H1 (cell line): Measurements from ENCODE around the gene SECTM1. TPM values are rescaled to one million over a fixed set of nuclear protein-coding genes. Genes with fewer than 3 reads are reported as not detected.

Experiments
- ATF2 ChIP-seq: IDR thresholded peaks from 2 replicates; pipeline ENCODE4 v1.6.1; 2012; ENCODE audit warnings: low read length, inconsistent platforms
- CBX5 ChIP-seq: fragments of 300-800, 300-1000 bp; sonication (generic); IDR thresholded peaks from 2 replicates; pipeline ENCODE4 v1.7.1; 2016; ENCODE audit warnings: antibody characterized with exemption, low read length, low read depth
- CEBPB ChIP-seq: IDR thresholded peaks from 2 replicates; pipeline ENCODE4 v1.6.1; 2012; ENCODE audit warnings: low read depth, low read length
- FOSL1 ChIP-seq: IDR thresholded peaks from 2 replicates; pipeline ENCODE4 v1.6.1; 2011; ENCODE audit warnings: mild to moderate bottlenecking, low read depth, low read length, moderate library complexity; ENCODE audit not compliant: insufficient read depth
- KDM5A ChIP-seq: fragments of 200-600 bp; IDR thresholded peaks from 2 replicates; pipeline ENCODE4 v1.7.1; 2012; ENCODE audit warnings: mild to moderate bottlenecking, low read length, inconsistent platforms, mixed read lengths
- POU5F1 ChIP-seq: IDR thresholded peaks from 2 replicates; pipeline ENCODE4 v1.6.1; 2011; ENCODE audit warnings: low read depth, mild to moderate bottlenecking, low read length, moderate library complexity
- SUZ12 ChIP-seq: fragments of 200-600 bp; sonication (generic); IDR thresholded peaks from 2 replicates; pipeline ENCODE4 v1.6.1; 2012; ENCODE audit warnings: mild to moderate bottlenecking, inconsistent platforms, low read length, moderate library complexity, mixed read lengths
- TAF1 ChIP-seq: IDR thresholded peaks from 2 replicates; pipeline ENCODE4 v1.6.1; 2011; ENCODE audit warnings: mild to moderate bottlenecking, low read depth, low read length
- TEAD4 ChIP-seq: IDR thresholded peaks from 2 replicates; pipeline ENCODE4 v1.6.1; 2012; ENCODE audit warnings: low read depth, low read length, inconsistent platforms, mixed read lengths
- polyA plus RNA-seq, 7 experiments: library from polyadenylated mRNA; depleted of rRNA in 3 of 7; stranded (reverse) in 5 of 7; unstranded in 2 of 7; fragments of >200 nt in 5 of 7; fragments of 200-250 nt in 2 of 7; gene quantifications; 1 replicate in 5 of 7; 2 replicates in 1 of 7; 4 replicates in 1 of 7; pipeline versions ENCODE4 v1.2.1 to v1.2.3, GENCODE V29; 2011 to 2013; ENCODE audit warnings: missing spikeins in 2 of 7, mixed read lengths in 2 of 7
- total RNA-seq: library from RNA; stranded (reverse); fragmentation: NEBNext Ultra II Directional; extraction: Animal tissue kit (Norgen Biotek cat#: 25700); gene quantifications from 2 replicates; pipeline ENCODE4 v1.2.1, GENCODE V29; 2021
- TF ChIP-seq, protein P1 (sequence below): fragments of 300-600 bp; sonication (generic); IDR thresholded peaks from 2 replicates; pipeline ENCODE4 v1.7.1; 2012; ENCODE audit warnings: low read length, moderate library complexity, mild to moderate bottlenecking, inconsistent platforms; ENCODE audit not compliant: insufficient replicate concordance

The SECTM1 gene
- total and polyA plus RNA-seq, 2 of the 8 experiments (the other 6 are each of a cell fraction or from before 2014, with no cell fraction given): 0.20 to 0.65 TPM

DNA sequence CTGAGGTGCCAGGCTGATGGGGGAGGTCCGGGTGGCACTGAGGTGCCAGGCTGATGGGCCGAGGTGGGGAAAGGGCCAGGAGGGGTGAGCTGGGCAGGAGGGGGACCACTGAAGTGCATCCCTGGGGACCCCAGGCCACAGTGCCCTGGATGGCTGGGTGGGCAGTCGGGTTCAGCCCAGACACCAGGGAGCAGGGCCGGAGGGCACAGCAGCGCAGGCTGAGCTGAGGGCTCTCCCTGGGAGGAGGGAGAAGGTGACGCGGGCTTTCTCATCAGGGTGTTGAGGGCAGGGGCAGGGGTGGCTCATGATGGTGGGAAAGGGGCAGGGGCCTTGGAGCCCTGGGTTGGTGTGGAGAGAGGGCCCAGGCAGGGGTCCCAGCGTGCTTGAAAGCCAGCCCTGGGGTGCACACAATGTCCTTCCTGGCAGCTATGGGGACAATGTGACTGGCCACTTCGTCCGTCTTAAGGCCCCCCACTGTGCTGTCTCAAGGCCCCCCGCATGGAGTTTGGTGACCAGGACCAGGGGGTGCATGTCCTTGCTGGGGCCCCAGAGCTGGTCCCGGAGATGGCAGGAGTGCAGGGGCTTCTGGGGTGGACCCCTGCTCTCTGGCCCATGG is 32.2 kb downstream of the SECTM1 start (continued):
- TF ChIP-seq, protein P1, sequence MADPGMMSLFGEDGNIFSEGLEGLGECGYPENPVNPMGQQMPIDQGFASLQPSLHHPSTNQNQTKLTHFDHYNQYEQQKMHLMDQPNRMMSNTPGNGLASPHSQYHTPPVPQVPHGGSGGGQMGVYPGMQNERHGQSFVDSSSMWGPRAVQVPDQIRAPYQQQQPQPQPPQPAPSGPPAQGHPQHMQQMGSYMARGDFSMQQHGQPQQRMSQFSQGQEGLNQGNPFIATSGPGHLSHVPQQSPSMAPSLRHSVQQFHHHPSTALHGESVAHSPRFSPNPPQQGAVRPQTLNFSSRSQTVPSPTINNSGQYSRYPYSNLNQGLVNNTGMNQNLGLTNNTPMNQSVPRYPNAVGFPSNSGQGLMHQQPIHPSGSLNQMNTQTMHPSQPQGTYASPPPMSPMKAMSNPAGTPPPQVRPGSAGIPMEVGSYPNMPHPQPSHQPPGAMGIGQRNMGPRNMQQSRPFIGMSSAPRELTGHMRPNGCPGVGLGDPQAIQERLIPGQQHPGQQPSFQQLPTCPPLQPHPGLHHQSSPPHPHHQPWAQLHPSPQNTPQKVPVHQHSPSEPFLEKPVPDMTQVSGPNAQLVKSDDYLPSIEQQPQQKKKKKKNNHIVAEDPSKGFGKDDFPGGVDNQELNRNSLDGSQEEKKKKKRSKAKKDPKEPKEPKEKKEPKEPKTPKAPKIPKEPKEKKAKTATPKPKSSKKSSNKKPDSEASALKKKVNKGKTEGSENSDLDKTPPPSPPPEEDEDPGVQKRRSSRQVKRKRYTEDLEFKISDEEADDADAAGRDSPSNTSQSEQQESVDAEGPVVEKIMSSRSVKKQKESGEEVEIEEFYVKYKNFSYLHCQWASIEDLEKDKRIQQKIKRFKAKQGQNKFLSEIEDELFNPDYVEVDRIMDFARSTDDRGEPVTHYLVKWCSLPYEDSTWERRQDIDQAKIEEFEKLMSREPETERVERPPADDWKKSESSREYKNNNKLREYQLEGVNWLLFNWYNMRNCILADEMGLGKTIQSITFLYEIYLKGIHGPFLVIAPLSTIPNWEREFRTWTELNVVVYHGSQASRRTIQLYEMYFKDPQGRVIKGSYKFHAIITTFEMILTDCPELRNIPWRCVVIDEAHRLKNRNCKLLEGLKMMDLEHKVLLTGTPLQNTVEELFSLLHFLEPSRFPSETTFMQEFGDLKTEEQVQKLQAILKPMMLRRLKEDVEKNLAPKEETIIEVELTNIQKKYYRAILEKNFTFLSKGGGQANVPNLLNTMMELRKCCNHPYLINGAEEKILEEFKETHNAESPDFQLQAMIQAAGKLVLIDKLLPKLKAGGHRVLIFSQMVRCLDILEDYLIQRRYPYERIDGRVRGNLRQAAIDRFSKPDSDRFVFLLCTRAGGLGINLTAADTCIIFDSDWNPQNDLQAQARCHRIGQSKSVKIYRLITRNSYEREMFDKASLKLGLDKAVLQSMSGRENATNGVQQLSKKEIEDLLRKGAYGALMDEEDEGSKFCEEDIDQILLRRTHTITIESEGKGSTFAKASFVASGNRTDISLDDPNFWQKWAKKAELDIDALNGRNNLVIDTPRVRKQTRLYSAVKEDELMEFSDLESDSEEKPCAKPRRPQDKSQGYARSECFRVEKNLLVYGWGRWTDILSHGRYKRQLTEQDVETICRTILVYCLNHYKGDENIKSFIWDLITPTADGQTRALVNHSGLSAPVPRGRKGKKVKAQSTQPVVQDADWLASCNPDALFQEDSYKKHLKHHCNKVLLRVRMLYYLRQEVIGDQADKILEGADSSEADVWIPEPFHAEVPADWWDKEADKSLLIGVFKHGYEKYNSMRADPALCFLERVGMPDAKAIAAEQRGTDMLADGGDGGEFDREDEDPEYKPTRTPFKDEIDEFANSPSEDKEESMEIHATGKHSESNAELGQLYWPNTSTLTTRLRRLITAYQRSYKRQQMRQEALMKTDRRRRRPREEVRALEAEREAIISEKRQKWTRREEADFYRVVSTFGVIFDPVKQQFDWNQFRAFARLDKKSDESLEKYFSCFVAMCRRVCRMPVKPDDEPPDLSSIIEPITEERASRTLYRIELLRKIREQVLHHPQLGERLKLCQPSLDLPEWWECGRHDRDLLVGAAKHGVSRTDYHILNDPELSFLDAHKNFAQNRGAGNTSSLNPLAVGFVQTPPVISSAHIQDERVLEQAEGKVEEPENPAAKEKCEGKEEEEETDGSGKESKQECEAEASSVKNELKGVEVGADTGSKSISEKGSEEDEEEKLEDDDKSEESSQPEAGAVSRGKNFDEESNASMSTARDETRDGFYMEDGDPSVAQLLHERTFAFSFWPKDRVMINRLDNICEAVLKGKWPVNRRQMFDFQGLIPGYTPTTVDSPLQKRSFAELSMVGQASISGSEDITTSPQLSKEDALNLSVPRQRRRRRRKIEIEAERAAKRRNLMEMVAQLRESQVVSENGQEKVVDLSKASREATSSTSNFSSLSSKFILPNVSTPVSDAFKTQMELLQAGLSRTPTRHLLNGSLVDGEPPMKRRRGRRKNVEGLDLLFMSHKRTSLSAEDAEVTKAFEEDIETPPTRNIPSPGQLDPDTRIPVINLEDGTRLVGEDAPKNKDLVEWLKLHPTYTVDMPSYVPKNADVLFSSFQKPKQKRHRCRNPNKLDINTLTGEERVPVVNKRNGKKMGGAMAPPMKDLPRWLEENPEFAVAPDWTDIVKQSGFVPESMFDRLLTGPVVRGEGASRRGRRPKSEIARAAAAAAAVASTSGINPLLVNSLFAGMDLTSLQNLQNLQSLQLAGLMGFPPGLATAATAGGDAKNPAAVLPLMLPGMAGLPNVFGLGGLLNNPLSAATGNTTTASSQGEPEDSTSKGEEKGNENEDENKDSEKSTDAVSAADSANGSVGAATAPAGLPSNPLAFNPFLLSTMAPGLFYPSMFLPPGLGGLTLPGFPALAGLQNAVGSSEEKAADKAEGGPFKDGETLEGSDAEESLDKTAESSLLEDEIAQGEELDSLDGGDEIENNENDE: no peak
- TF ChIP-seq SUZ12 (no peak), TAF1 (no peak), CBX5 (no peak), KDM5A (no peak), POU5F1 (no peak), ATF2 (no peak), CEBPB (no peak), TEAD4 (no peak), FOSL1 (no peak)
